Spleen (tissue), 11 donors: ENCODE results near the gene YOD1. TPM values are rescaled to one million over a fixed set of nuclear protein-coding genes. Genes with fewer than 3 reads are reported as not detected.
A peak's percentile ranks its signal among the peaks of the same experiment; 100 is the strongest.

Experiments
- DNase-seq: peaks from one replicate; pipeline ENCODE4 v3.0.0-alpha.2; 2020
- H3K27ac ChIP-seq, 8 donors: fragments of 200-600 bp; sonication (generic) in 7 of 8; 1 replicate in 4 of 8; 2 replicates in 4 of 8; pipeline versions ENCODE4 v1.5.0 to v1.8.0; 2016 to 2021; ENCODE audit warnings: inconsistent platforms in 4 of 8, mild to moderate bottlenecking in 4 of 8, moderate library complexity in 1 of 8
- H3K27me3 ChIP-seq, 7 donors: fragments of 200-600 bp; sonication (generic) in 6 of 7; replicated peaks in 1 of 7; 1 replicate in 4 of 7; 2 replicates in 3 of 7; pipeline versions ENCODE4 v1.5.0 to v1.8.0; 2016 to 2021; ENCODE audit warnings: inconsistent platforms in 3 of 7, mild to moderate bottlenecking in 1 of 7
- H3K36me3 ChIP-seq, 6 donors: fragments of 200-600 bp; sonication (generic) in 5 of 6; 1 replicate in 4 of 6; 2 replicates in 2 of 6; pipeline versions ENCODE4 v1.5.0 to v1.8.0; 2016 to 2021; ENCODE audit warnings: inconsistent platforms in 2 of 6
- H3K4me1 ChIP-seq, 6 donors: fragments of 200-600 bp; sonication (generic) in 5 of 6; 1 replicate in 3 of 6; 2 replicates in 3 of 6; pipeline versions ENCODE4 v1.5.0 to v1.8.0; 2016 to 2021; ENCODE audit warnings: inconsistent platforms in 3 of 6
- H3K4me3 ChIP-seq, 8 donors: fragments of 200-600 bp; sonication (generic) in 7 of 8; 1 replicate in 4 of 8; 2 replicates in 4 of 8; pipeline versions ENCODE4 v1.5.0 to v1.8.0; 2016 to 2021; ENCODE audit warnings: inconsistent platforms in 4 of 8, mild to moderate bottlenecking in 4 of 8, moderate library complexity in 2 of 8
- H3K9me3 ChIP-seq, 8 donors: fragments of 200-600 bp; sonication (generic) in 7 of 8; 1 replicate in 4 of 8; 2 replicates in 4 of 8; pipeline versions ENCODE4 v1.5.0 to v1.8.0; 2016 to 2021; ENCODE audit warnings: inconsistent platforms in 4 of 8
- CTCF ChIP-seq, 11 experiments: fragments of 200-600 bp in 7 of 11; fragments of 450-650 bp in 4 of 11; sonication (generic) in 4 of 11; IDR thresholded peaks in 8 of 11; conservative IDR thresholded peaks in 3 of 11; 1 replicate in 7 of 11; 2 replicates in 4 of 11; pipeline versions ENCODE4 v1.4.0 to v1.8.0; 2016 to 2021; ENCODE audit warnings: antibody characterized with exemption in 11 of 11, inconsistent platforms in 4 of 11, mild to moderate bottlenecking in 1 of 11
- POLR2A ChIP-seq, 3 donors: fragments of 450-650 bp; IDR thresholded peaks; one replicate each; pipeline ENCODE4 v1.5.1; 2017; ENCODE audit warnings: antibody characterized with exemption in 3 of 3, mild to moderate bottlenecking in 1 of 3
- POLR2AphosphoS5 ChIP-seq, 3 donors: sonication (generic); formaldehyde crosslinking; IDR thresholded peaks; one replicate each; pipeline ENCODE4 v1.5.1; 2017; ENCODE audit warnings: antibody characterized with exemption in 3 of 3
- WGBS, 5 donors: extraction: QIAGEN DNeasy Blood & Tissue Kit in 3 of 5; methylation state at CpG; one replicate each; pipeline versions ENCODE4 v1.1.5 to v1.1.7; 2013 to 2018; 5-methylcytosine and 5-hydroxymethylcytosine counted together
- intact Hi-C: fragments of 100-400 bp; cut with DNase I; formaldehyde crosslinking; loops from one replicate; pipeline ENCODE4 v1.15.0; 2023; ENCODE audit warnings: low total_unique reads
- polyA plus RNA-seq, 3 donors: library from polyadenylated mRNA; stranded (reverse); fragments of 200-250 nt; gene quantifications; one replicate each; pipeline ENCODE4 v1.2.1, GENCODE V29; 2013
- total RNA-seq, 7 donors: library from RNA; depleted of rRNA in 3 of 7; stranded (reverse); fragments of >200 nt in 3 of 7; fragmentation: NEBNext Ultra II Directional in 4 of 7; extraction: Animal tissue kit (Norgen Biotek cat#: 25700) in 4 of 7; gene quantifications; one replicate each; pipeline versions ENCODE4 v1.1.0 to v1.2.1, GENCODE V29; 2016 to 2021
- donor health status: healthy with polysubstance abuse.
- donor health status: DM: no; HTN: no; CAD: no; lungs with moderate emphysema.
- donor health status: DM: no; HTN: no; CAD: no.
- donor health status: Bipolar disorder and iron deficiency.
- donor health status: healthy.
- donor health status: DM: no; HTN: no; CAD: no.
- donor health status: DM: yes; HTN: yes; CAD: no.

YOD1 gene
- total and polyA plus RNA-seq, 10 donors = 2.8 to 23.2 (median 11.8) TPM

GRCh38 chr1:207058252-207058651 lies 7.2 kb upstream of the YOD1 start:
- Histone ChIP-seq H3K36me3 (peaks cover 0 to 68% (median 20%) of the 10 kb centered on the region in 6 donors), H3K9me3 (no peaks in the 10 kb centered on the region), H3K27ac (peak overlapping the region in 5 of 8 donors; percentile 58 to 96 (median 85)), H3K4me1 (peaks cover 0 to 72% (median 29%) of the 10 kb centered on the region in 6 donors), H3K4me3 (no peak overlapping the region), H3K27me3 (no peaks in the 10 kb centered on the region)
- 80 to 92% (median 88%) methylated on average over 4 of the region's 4 CpGs for WGBS, 5 donors
- no peak for DNase-seq
- intact Hi-C loops = no loop called here
- TF ChIP-seq POLR2A (IDR thresholded peaks at IDR 0.05) (no peak), CTCF (IDR thresholded peaks at IDR 0.05 in 8 of 11, conservative IDR thresholded peaks at IDR 0.05 in 3 of 11) (no peak), POLR2AphosphoS5 (IDR thresholded peaks at IDR 0.05) (no peak)

GRCh38 chr1:207056673-207057072 lies 5.7 kb upstream of the YOD1 start:
- WGBS, 5 donors = 76 to 85% (median 84%) methylated on average over 6 of the region's 6 CpGs
- no peaks in the 10 kb centered on the region for H3K27me3 ChIP-seq
- no peak for DNase-seq
- H3K4me1 ChIP-seq = peaks cover 5 to 82% (median 39%) of the 10 kb centered on the region in 6 donors
- TF ChIP-seq POLR2AphosphoS5 (IDR thresholded peaks at IDR 0.05) (no peak), POLR2A (IDR thresholded peaks at IDR 0.05) (no peak), CTCF (IDR thresholded peaks at IDR 0.05 in 8 of 11, conservative IDR thresholded peaks at IDR 0.05 in 3 of 11) (no peak)
- intact Hi-C loops = no loop called here
- peaks cover 0 to 52% (median 4%) of the 10 kb centered on the region in 6 donors for H3K36me3 ChIP-seq
- peak overlapping the region in 4 of 8 donors; percentile 38 to 96 (median 77) for H3K27ac ChIP-seq
- no peaks in the 10 kb centered on the region for H3K9me3 ChIP-seq
- H3K4me3 ChIP-seq = peak overlapping the region in 1 of 8 donors; percentile 99

GRCh38 chr1:207055386-207056001 lies 4.5 kb upstream of the YOD1 start:
- WGBS, 5 donors = 66 to 80% (median 75%) methylated on average over 3 of the region's 3 CpGs
- Histone ChIP-seq H3K27me3 (no peaks in the 10 kb centered on the region), H3K9me3 (no peaks in the 10 kb centered on the region), H3K27ac (peak overlapping the region in 7 of 8 donors; percentile 86 to 97 (median 96)), H3K36me3 (peaks cover 0 to 43% (median 0%) of the 10 kb centered on the region in 6 donors), H3K4me1 (peaks cover 12 to 90% (median 47%) of the 10 kb centered on the region in 6 donors), H3K4me3 (peak overlapping the region in 2 of 8 donors; percentile 11 to 99)
- no peak for DNase-seq
- intact Hi-C loops = no loop called here
- no peak for TF ChIP-seq POLR2A (IDR thresholded peaks at IDR 0.05)
- TF ChIP-seq POLR2AphosphoS5 (IDR thresholded peaks at IDR 0.05) = no peak
- TF ChIP-seq CTCF (IDR thresholded peaks at IDR 0.05 in 8 of 11, conservative IDR thresholded peaks at IDR 0.05 in 3 of 11) = no peak

DNA sequence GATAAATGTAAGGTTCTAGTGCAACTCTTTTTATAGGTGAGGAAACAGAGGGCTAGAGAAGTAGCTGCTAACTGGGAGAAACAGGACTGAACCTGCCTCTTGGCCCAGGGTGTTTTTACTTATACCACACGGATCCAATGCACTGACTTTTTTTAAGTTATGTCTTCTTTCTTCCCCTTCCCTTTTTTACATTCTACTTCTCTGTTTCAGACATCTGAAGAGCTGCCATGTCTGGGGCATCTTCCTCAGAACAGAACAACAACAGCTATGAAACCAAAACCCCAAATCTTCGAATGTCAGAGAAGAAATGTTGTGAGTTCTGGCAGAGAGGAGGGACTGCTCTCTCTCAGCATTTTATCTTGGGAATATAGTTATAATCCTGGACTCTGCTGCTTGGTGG lies 3.5 kb upstream of the YOD1 start:
- H3K27me3 ChIP-seq = no peaks in the 10 kb centered on the region
- no peak for DNase-seq
- H3K36me3 ChIP-seq = peaks cover 0 to 35% (median under 1%) of the 10 kb centered on the region in 6 donors
- WGBS, 5 donors = 23 to 33% (median 31%) methylated on average over 2 of the region's 2 CpGs
- H3K4me3 ChIP-seq = peak overlapping the region in 2 of 8 donors; percentile 11 to 99
- intact Hi-C loops = no loop called here
- H3K4me1 ChIP-seq = peaks cover 15 to 84% (median 49%) of the 10 kb centered on the region in 6 donors
- no peak for TF ChIP-seq POLR2A (IDR thresholded peaks at IDR 0.05)
- TF ChIP-seq POLR2AphosphoS5 (IDR thresholded peaks at IDR 0.05) = no peak
- no peak for TF ChIP-seq CTCF (IDR thresholded peaks at IDR 0.05 in 8 of 11, conservative IDR thresholded peaks at IDR 0.05 in 3 of 11)
- no peaks in the 10 kb centered on the region for H3K9me3 ChIP-seq
- H3K27ac ChIP-seq = peak overlapping the region; percentile 68 to 97 (median 94)
